SH-SY5Y (cell line): ENCODE measurements around the gene DDR2.
A peak's percentile ranks its signal among the peaks of the same experiment; 100 is the strongest.

Source experiments
- GATA2 ChIP-seq: IDR thresholded peaks from 2 replicates; pipeline ENCODE4 v1.6.1; 2011; ENCODE audit warnings: mild to moderate bottlenecking, low read depth, low read length
- GATA3 ChIP-seq: IDR thresholded peaks from 2 replicates; pipeline ENCODE4 v1.6.1; 2011; ENCODE audit warnings: low read depth, mild to moderate bottlenecking, low read length, moderate library complexity

DDR2 gene

GRCh38 chr1:162625679-162626078 is 6.6 kb upstream of the DDR2 start:
- peak; percentile 93 for TF ChIP-seq GATA2
- TF ChIP-seq GATA3: peak; percentile 87

GRCh38 chr1:162626094-162626493 is 6.2 kb upstream of the DDR2 start:
- TF ChIP-seq GATA3 (no peak), GATA2 (no peak)

DNA sequence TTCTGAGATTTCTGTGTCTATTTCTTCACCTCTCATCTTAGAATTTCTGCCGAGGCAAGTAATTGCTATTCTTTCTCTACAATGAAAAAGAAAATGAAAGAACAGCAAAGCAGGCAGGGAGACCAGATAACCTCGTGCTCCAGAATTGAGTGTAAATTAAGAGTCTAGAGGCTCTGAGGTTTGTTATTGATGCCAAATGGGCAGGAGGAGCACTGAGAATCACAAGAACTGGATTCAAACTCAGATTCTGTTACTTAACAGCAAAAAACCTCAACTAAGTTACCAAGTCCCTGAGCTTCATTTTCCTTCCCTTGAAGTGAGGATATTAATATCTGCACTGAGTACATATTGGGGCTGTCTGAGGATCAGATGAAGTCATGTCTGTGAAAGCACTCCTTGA is 5.5 kb upstream of the DDR2 start:
- no peak for TF ChIP-seq GATA3
- no peak for TF ChIP-seq GATA2

- no peak for TF ChIP-seq GATA3
- TF ChIP-seq GATA2: no peak
These were observed 4.5 kb upstream of the DDR2 start for GRCh38 chr1:162627662-162628296.

DNA sequence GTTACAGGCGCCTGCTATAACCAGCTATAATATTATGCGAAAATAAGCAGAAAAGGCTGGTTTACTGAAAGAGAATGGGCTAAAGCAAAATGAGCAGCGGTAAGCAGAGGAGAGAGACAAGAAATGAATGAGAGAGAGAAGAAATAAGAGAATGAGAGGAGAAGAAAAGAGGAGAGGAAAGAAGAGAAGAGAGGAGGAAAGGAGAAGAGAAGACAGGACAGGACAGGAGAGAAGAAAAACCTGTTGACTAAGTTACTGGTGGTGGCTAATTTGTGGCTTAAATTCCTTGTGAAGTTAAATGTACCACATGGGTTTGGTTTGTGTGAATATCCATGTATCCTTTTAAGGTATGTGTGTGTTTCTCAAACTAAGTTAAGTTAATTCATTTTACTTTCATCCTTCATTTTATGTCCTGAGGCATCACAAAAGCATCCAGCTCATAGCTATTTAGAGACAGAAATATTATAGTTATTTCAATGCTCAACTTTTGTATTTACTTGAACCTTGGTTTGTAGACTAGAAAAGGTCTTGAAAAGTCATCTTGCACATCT is 3.1 kb upstream of the DDR2 start:
- TF ChIP-seq GATA3 (no peak), GATA2 (no peak)

DNA sequence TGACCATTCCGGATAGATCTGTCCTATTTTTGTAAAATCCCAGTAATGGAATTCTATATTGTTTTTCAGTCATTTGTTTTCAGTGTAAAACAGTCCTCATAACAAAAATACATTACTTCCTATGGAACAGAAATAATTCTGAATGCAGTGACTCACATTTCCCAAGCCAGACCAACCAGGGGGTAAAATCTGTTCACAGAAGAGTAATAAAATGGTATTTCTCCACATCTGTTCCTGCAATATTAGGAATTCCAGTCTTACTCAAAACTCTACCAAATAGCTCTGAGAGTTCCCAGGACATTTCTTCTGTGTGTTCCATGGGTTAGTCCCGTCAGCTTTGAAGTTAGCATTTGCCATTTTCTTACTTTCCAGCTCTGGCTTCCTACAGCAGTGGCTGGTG is 2.6 kb upstream of the DDR2 start:
- no peak for TF ChIP-seq GATA3
- no peak for TF ChIP-seq GATA2

DNA sequence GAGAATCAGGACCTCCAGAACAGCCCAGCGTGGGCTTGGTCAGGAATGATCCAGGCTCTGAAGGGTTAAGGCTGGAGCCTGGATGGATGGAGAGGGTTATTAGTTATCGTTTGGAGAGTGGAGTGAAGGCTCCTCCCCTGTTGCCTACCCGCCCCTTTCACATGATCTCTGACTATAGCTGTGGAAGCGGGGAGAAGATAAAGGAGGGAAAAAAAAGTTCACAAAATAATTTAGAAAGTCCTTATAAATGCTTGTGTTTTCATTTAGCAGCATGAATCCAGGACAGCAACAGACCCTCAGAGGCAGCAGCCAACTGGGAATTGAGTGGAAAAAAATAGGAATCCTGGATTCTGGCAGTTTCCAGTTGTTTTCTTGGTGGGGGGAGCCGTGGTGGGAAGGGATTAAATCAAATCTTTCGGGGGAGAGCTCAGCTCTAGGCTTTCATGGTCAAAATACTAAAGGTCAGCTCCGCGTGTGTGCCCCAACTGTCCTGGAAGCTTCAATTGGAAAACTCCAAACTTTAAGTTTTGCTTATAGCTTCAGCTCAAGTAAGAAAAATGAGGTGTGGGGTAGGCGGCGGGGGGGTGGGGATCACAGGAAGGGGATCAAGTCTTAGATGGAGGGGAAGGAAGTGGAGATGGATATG is 595 bp upstream of the DDR2 start:
- no peak for TF ChIP-seq GATA3

DNA sequence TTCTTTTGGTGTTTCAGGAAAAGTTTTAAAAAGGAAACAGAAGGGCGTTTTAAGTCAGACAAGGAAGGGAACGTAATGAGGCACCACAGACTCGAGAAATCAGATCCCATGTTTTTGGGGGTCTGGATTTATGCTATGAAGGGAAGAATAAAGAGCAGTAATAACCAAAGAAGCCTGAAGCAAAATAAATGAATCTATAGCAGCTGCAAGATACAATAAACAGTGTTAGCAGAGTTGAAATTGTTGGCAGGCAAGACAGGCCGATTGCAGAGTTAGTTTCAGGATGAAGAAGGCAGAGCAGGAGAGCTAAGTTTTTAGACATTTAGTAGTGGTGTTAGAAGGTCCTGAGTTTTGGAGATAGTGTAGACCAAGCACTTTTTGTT is 425 bp downstream of the DDR2 start:
- TF ChIP-seq GATA2: no peak
- no peak for TF ChIP-seq GATA3

- peak; percentile 59 for TF ChIP-seq GATA2
- no peak for TF ChIP-seq GATA3
These were observed 958 bp downstream of the DDR2 start for GRCh38 chr1:162633081-162633762.

- no peak for TF ChIP-seq GATA2
- TF ChIP-seq GATA3: no peak
These were observed 3.2 kb downstream of the DDR2 start for GRCh38 chr1:162635418-162635817.

- TF ChIP-seq GATA3 (no peak), GATA2 (no peak)
These were observed 7.5 kb downstream of the DDR2 start for GRCh38 chr1:162639718-162640117.

GRCh38 chr1:162641114-162641513 is 8.8 kb downstream of the DDR2 start:
- TF ChIP-seq GATA2 (no peak), GATA3 (no peak)

- TF ChIP-seq GATA3: no peak
- no peak for TF ChIP-seq GATA2
These were observed 12.7 kb downstream of the DDR2 start for GRCh38 chr1:162644986-162645314.

DNA sequence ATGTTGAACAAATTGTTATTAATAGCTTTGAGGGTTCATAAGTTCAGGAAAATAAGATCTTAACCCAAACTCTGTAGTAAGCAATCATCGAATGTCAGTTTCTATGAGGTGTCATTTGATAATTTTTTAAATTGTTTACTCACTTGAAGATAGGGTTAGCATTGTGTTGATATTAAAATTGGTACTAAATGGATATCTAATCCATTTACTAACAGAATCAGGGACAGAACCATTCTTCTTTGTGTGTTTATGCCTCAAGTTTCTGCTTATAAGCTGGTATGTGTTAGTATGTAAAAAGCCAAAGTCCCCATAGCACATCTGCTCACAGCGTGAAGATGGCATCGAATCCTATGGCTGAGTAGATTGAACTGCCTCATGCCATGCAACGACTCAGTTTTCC is 13.4 kb downstream of the DDR2 start:
- no peak for TF ChIP-seq GATA2
- no peak for TF ChIP-seq GATA3

DNA sequence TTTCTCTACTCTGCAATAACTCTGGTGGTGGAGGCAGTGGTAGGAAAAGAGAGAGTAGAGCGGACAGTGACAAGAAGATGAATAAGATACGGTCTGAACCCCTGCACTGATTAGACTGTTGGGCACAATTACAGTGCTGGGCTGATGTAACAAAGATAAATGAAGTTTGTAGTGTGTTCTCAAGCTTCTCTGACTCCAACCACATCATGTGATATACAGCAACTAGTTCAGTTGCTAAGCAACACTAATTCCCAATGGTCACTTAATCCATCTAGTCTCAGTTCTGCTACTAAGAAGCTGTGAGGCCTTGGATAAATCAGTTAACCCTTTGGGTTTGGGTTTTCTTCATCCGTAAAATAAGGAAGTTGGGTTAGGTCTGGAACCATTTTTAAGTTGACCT is 17.3 kb downstream of the DDR2 start:
- TF ChIP-seq GATA2: no peak
- no peak for TF ChIP-seq GATA3
